GM23338 (cell line): ENCODE measurements around the gene CELSR1. TPM values are rescaled to one million over a fixed set of nuclear protein-coding genes. Genes with fewer than 3 reads are reported as not detected.

Experiments
- ATAC-seq: fragments of 200-7000 bp; cut with Tn5 transposase; 3 replicates; pipeline ENCODE4 v1.9.1; 2020
- DNase-seq: peaks from one replicate; pipeline ENCODE4 v3.0.0-alpha.2; 2015; ENCODE audit warnings: low spot score
- H2AFZ ChIP-seq: fragments of 200-600 bp; sonication (generic); 2 replicates; pipeline ENCODE4 v1.8.0; 2016; ENCODE audit warnings: antibody characterized with exemption, mild to moderate bottlenecking, moderate library complexity
- H3F3A ChIP-seq: fragments of 200-600 bp; sonication (generic); replicated peaks from 2 replicates; pipeline ENCODE4 v1.8.0; 2017; ENCODE audit warnings: antibody characterized with exemption, mixed run types, low read depth
- H3K27ac ChIP-seq: fragments of 200-600 bp; sonication (generic); 2 replicates; pipeline ENCODE4 v1.6.1; 2016; ENCODE audit warnings: low read depth
- H3K27me3 ChIP-seq: fragments of 200-600 bp; sonication (generic); 2 replicates; pipeline ENCODE4 v1.8.0; 2016; ENCODE audit warnings: mild to moderate bottlenecking, mixed run types, moderate library complexity; ENCODE audit not compliant: insufficient read depth
- H3K36me3 ChIP-seq: fragments of 200-600 bp; sonication (generic); 2 replicates; pipeline ENCODE4 v1.8.0; 2016; ENCODE audit warnings: mild to moderate bottlenecking; ENCODE audit not compliant: insufficient read depth
- H3K4me1 ChIP-seq: fragments of 200-600 bp; sonication (generic); 2 replicates; pipeline ENCODE4 v1.8.0; 2016; ENCODE audit warnings: mild to moderate bottlenecking, moderate library complexity; ENCODE audit not compliant: insufficient read depth
- H3K4me2 ChIP-seq: fragments of 200-600 bp; sonication (generic); 2 replicates; pipeline ENCODE4 v1.7.1; 2017; ENCODE audit warnings: mixed run types
- H3K4me3 ChIP-seq: fragments of 200-600 bp; sonication (generic); 2 replicates; pipeline ENCODE4 v1.6.1; 2016; ENCODE audit warnings: mixed run types
- H3K79me2 ChIP-seq: fragments of 200-600 bp; sonication (generic); replicated peaks from 2 replicates; pipeline ENCODE4 v1.8.0; 2017; ENCODE audit warnings: mild to moderate bottlenecking; ENCODE audit not compliant: insufficient read depth
- H3K9me2 ChIP-seq: fragments of 200-600 bp; sonication (generic); 2 replicates; pipeline ENCODE4 v1.8.0; 2017; ENCODE audit not compliant: insufficient read depth
- H4K20me1 ChIP-seq: fragments of 200-600 bp; sonication (generic); replicated peaks from 2 replicates; pipeline ENCODE4 v1.8.0; 2017; ENCODE audit warnings: mild to moderate bottlenecking; ENCODE audit not compliant: insufficient read depth
- H3K27ac Mint-ChIP-seq: 2 replicates; pipeline ENCODE4 v1.8.0; 2020; ENCODE audit warnings: inconsistent platforms, mild to moderate bottlenecking, moderate library complexity, mixed read lengths
- H3K27me3 Mint-ChIP-seq: 3 replicates; pipeline ENCODE4 v1.8.0; 2022; ENCODE audit warnings: low read depth, mild to moderate bottlenecking, moderate library complexity, mixed read lengths, inconsistent platforms; ENCODE audit not compliant: insufficient read depth, poor library complexity
- H3K36me3 Mint-ChIP-seq: 3 replicates; pipeline ENCODE4 v1.8.0; 2021; ENCODE audit warnings: low read depth, mild to moderate bottlenecking, inconsistent platforms, moderate library complexity, mixed read lengths
- H3K4me1 Mint-ChIP-seq: 3 replicates; pipeline ENCODE4 v1.8.0; 2020; ENCODE audit warnings: mild to moderate bottlenecking, inconsistent platforms, mixed read lengths
- H3K4me3 Mint-ChIP-seq: 3 replicates; pipeline ENCODE4 v1.8.0; 2021; ENCODE audit warnings: moderate library complexity, mild to moderate bottlenecking, inconsistent platforms, mixed read lengths
- H3K9me3 Mint-ChIP-seq: 3 replicates; pipeline ENCODE4 v1.8.0; 2020; ENCODE audit warnings: moderate library complexity, mild to moderate bottlenecking, inconsistent platforms, mixed read lengths
- CREB1 ChIP-seq: fragments of 250-450 bp; sonication (Bioruptor Pico); IDR thresholded peaks from 2 replicates; pipeline ENCODE4 v1.5.0; 2020; ENCODE audit warnings: low read depth, mild to moderate bottlenecking, moderate library complexity
- CTCF ChIP-seq, 2 experiments: fragments of 200-600 bp in 1 of 2; sonication (generic) in 1 of 2; conservative IDR thresholded peaks; 2 replicates each; pipeline versions ENCODE4 v1.5.1 to v1.6.1; 2016 to 2017; ENCODE audit warnings: antibody characterized with exemption in 2 of 2, low read depth in 2 of 2, mild to moderate bottlenecking in 2 of 2, moderate library complexity in 1 of 2
- ETS1 ChIP-seq: IDR thresholded peaks from 2 replicates; pipeline ENCODE4 v1.6.1; 2016; ENCODE audit warnings: antibody characterized with exemption
- EZH2 ChIP-seq: fragments of 200-600 bp; sonication (generic); IDR thresholded peaks from one replicate; pipeline ENCODE4 v1.8.0; 2017; ENCODE audit warnings: antibody characterized with exemption, mild to moderate bottlenecking, low read depth; ENCODE audit not compliant: unreplicated experiment
- EZH2phosphoT487 ChIP-seq: fragments of 200-600 bp; sonication (generic); IDR thresholded peaks from one replicate; pipeline ENCODE4 v1.8.1; 2018; ENCODE audit warnings: antibody characterized with exemption; ENCODE audit not compliant: unreplicated experiment
- ZNF331 ChIP-seq: fragments of 250-450 bp; sonication (Bioruptor Pico); IDR thresholded peaks from 2 replicates; pipeline ENCODE4 v1.5.0; 2020; ENCODE audit warnings: low read depth, mild to moderate bottlenecking, moderate library complexity
- ZNF462 ChIP-seq: fragments of 250-450 bp; sonication (Bioruptor Pico); IDR thresholded peaks from 2 replicates; pipeline ENCODE4 v1.5.0; 2020; ENCODE audit warnings: mild to moderate bottlenecking, moderate library complexity
- polyA plus RNA-seq: library from polyadenylated mRNA; unstranded; fragments of >200 nt; fragmentation: Nextera tagmentation; extraction: Ambion mirVana; gene quantifications from 2 replicates; pipeline ENCODE4 v1.2.1, GENCODE V29; 2016
- total RNA-seq: library from RNA; depleted of rRNA; stranded (reverse); fragments of >200 nt; shearing (Covaris generic); gene quantifications from 2 replicates; pipeline ENCODE4 v1.2.3, GENCODE V29; 2014

CELSR1 gene
- total and polyA plus RNA-seq, 2 experiments from 2014 or later: 4.8 to 20.4 TPM

- peaks cover 9% of the 10 kb centered on the region; the same call in 2 of the 3 replicates for H3K36me3 Mint-ChIP-seq
- H4K20me1 ChIP-seq: no peaks in the 10 kb centered on the region
- peaks cover 18% of the 10 kb centered on the region for H3K9me3 Mint-ChIP-seq
- H3K27ac Mint-ChIP-seq: no peak overlapping the region
- no peaks in the 10 kb centered on the region for H3K9me2 ChIP-seq
- no peaks in the 10 kb centered on the region; the same call in 1 of the 2 replicates for H3F3A ChIP-seq
- H3K27ac ChIP-seq: no peak overlapping the region
- H2AFZ ChIP-seq: no peak overlapping the region
- H3K27me3 ChIP-seq: peaks cover 7% of the 10 kb centered on the region
- TF ChIP-seq CTCF (conservative IDR thresholded peaks at IDR 0.05; ENCODE audit: low read depth in 2 of 2) (no peak), ETS1 (no peak), ZNF331 (CRISPR knock-in tag) (no peak), ZNF462 (CRISPR knock-in tag) (no peak), EZH2phosphoT487 (no peak), CREB1 (CRISPR knock-in tag) (no peak), EZH2 (no peak)
- H3K79me2 ChIP-seq: peaks cover 4% of the 10 kb centered on the region; the same call in 1 of the 2 replicates
- no peak overlapping the region for H3K4me3 Mint-ChIP-seq
- no peak overlapping the region for H3K4me3 ChIP-seq
- no peak overlapping the region for H3K4me2 ChIP-seq
- H3K27me3 Mint-ChIP-seq: peaks cover 20% of the 10 kb centered on the region
- DNase-seq (no peak), ATAC-seq (no peak)
- H3K4me1 ChIP-seq: peaks cover 11% of the 10 kb centered on the region; the same call in 1 of the 2 replicates
- H3K4me1 Mint-ChIP-seq: peaks cover 21% of the 10 kb centered on the region
- no peaks in the 10 kb centered on the region for H3K36me3 ChIP-seq
Measured at GRCh38 chr22:46572911-46573780, 35.7 kb upstream of the CELSR1 start.
